M059J (cell line): ENCODE measurements around the gene LCE1A. TPM values are rescaled to one million over a fixed set of nuclear protein-coding genes. Genes with fewer than 3 reads are reported as not detected.

ENCODE experiments used
- DNase-seq: peaks from one replicate; pipeline ENCODE4 v3.0.0-alpha.2; 2012; ENCODE audit warnings: low read depth
- total RNA-seq: library from RNA; depleted of rRNA; stranded (reverse); fragments of >200 nt; shearing (Covaris generic); gene quantifications from 2 replicates; pipeline ENCODE4 v1.2.3, GENCODE V29; 2014; rRNA removed

The LCE1A gene, protein sequence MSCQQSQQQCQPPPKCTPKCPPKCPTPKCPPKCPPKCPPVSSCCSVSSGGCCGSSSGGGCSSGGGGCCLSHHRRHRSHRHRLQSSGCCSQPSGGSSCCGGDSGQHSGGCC
- not detected in 2 replicates for total RNA-seq

DNA sequence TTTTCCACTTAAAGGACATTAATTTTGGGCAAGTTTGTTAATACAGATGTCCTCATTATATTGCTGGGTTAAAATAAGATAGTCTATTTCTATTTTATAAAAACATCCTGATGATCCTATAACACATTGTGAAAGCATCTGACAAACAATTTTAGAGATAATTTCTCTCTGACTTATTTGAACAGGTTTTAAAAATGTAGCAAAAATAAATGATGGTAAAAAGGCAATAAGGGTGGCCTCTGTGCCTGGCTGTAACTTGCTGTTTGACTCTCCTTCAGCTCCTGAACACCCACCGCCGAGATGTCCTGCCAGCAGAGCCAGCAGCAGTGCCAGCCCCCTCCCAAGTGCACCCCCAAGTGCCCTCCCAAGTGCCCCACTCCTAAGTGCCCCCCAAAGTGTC lies at the start of gene LCE1A:
Gene LCE1A (plus strand): TSS at position 301 of the 400 bp plus-strand sequence. CDS start 0 bp downstream, at position 301.
- no peak for DNase-seq

DNA sequence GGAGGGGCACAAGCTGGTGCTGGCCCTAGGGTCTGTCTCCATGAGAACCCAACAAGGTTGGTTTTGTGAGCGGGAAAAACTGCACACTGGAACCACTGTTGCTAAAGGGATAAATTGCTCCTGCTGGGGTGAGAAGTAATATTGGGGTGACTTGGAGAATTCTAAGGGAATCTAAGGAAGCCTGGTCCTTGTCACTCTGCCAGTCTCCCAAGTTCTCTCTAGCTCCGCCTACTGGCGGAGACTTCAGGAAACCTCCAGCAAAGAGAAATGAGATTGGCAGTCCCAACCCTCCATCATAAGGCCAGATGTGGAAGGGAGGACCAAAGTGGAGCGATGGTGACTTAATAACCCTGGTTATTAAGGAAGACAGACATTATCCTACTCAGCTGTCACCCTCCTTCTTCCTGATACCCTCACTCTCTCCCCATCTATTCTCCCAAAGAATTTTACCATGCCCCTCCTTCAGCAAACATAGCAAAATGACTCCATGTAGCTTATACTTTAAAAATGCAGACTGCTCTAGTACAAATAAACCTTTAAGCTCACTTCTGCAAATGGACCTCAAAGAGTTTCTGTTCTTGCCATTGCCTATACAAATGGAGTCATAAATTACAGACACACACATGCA lies 49.6 kb upstream of the LCE1A start:
- peak; percentile 27 for DNase-seq

DNA sequence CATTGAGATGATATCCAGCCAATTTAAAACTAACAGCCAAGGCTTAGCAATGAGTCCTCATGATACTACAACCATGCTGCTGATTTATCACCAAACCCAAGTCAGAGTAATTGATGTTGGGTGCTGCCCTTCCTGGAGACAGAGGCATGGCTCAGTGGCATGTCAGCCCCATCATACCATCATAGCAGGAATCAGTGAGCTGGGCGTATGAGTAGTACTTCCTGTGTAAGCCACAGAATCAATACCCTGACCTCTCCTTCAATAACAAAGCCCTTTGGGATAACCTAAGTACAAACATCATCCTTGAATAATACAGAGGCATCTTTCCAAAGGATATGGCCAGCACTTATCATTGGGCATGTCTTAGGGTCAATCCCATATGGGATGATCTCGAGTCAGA lies 44.2 kb upstream of the LCE1A start:
- no peak for DNase-seq

DNA sequence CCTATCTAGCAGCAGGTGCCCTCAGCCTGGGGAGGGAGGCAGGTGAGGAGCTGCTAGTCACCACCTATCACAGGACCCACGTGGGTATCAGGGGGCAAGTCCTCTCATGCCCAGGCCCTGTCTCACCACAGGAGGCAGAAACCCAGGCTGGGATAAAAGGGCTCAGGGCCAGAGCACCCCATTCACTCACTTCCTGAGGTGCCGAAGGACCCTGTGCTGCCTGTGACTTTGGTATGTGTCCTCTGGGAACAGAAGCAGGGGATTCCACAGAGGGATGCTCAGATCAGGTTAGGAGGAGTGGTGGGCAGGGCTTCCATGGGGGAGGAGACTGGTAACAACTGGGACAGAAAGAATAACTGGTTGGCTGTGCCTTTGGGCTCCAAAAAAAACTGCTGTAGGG lies 41.2 kb upstream of the LCE1A start, which contains the start of gene LCE1E:
Gene LCE1E (plus strand): TSS at position 181 of the 400 bp plus-strand sequence. CDS start 1,043 bp downstream, outside the sequence.
- no peak for DNase-seq

DNA sequence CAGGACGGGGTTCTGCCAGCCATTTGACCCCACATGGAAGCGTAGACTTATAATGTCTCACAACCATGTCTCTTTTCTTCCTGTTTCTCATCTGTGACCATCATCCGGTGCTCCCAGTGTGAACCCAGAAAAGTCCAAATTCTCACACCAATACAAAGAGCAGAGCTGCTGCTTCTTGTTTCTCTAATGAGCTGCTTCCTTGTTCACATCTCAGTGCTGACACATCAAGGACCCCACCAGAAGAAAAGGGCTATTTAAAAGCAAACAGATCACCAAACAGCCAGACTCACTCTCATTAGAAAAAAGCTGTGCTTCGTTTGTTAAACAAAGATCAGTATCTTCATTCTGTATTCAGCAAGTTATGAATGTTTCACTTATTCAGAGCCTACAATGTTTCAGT lies 31.6 kb upstream of the LCE1A start:
- no peak for DNase-seq

DNA sequence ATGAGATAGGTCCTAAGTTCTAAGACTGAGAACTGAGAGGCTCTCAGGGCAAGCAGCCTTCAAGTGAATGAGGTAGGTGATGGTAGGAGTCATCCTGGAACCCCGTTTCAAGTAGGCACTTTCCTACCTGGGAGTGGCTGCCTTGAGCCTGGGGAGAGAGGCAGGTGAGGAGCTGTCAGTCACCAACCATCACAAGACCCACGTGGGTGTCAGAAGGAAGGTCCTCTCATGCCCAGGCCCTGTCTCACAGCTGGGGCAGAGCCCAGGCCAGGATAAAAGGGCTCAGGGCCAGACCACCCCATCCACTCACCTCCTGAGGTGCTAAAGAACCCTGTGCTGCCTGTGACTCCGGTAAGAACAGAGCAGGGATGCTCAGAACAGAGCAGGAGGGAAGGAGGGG lies 30.9 kb upstream of the LCE1A start, which contains the start of gene LCE1D:
Gene LCE1D (plus strand): TSS at position 301 of the 400 bp plus-strand sequence. CDS start 1,074 bp downstream, outside the sequence.
- DNase-seq: no peak

DNA sequence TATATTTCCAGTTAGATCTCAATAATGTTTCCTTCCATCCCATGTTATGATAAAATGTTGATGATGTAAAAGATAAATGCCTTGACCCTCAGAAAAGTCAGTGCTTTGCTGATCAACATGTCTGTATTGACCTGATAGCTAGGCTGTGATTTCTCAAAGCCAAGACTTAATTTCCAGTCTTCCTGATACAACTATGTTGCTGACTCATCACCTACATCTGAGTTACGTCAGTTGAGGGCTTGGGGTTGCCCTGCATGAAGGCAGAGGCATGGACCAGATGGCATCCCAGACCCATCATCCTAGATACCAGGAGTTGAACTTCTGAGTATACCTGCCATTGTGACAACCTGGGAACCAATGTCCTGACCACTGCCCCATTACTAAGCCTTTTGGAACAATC lies 25.9 kb upstream of the LCE1A start:
- DNase-seq: no peak

DNA sequence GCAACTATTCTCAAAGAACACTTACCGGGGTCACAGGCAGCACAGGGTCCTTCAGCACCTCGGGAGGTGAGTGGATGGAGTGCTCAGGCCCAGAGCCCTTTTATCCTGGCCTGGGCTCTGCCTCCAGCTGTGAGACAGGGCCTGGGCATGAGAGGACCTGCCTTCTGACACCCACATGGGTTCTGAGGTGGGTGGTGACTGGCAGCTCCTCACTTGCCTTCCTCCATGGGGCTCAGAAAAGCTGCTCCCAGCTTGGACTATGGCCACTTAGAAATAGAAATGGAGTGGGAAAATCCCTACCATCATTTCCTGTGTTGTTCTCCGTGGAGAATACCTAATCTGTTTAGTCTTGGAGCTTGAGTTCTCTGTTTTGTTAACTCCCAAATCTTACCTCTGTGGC lies 20.7 kb upstream of the LCE1A start, which contains the start of gene LCE1C:
Gene LCE1C (minus strand): TSS at position 76 of the 400 bp plus-strand sequence. CDS start 1,173 bp downstream, outside the sequence.
- no peak for DNase-seq

DNA sequence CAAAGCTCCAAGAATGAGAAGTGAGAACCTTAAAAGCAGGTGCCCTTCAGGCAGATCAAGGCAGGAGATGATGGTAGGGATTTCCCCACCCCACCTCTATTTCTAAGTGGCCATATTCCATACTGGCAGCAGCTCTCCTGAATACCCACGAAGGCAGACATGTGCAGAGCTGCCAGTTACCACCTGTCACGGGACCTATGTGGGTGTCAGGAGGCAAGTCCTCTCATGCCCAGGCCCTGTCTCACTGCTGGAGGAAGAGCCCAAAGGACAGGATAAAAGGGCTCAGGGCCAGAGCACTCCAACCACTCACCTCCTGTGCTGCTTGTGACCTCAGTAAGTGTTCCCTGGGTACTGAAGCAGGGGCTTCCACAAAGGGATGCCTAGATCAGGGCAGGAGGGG lies 16.2 kb upstream of the LCE1A start:
- no peak for DNase-seq

DNA sequence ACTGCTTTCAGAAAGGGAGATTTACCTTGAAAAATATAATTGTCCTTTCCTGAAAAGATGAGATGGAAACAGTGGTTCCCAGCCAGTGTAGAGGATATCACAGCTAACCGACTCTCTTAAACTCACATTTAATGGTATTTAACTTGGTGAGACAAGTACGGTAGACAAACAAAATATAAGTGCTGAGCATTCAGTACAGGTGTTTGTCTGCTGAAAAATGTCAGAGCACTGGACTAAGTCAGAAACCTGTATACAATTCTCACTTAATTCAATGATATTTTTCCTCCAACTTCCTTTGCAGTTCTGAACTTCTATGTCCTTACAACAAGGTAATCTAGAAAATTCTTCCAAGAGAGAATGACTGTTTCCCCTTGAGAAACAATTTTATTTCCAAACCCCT lies 15.6 kb upstream of the LCE1A start, which contains the start of gene LCE1B:
Gene LCE1B (plus strand): TSS at position 301 of the 400 bp plus-strand sequence. CDS start 476 bp downstream, outside the sequence.
- DNase-seq: no peak

DNA sequence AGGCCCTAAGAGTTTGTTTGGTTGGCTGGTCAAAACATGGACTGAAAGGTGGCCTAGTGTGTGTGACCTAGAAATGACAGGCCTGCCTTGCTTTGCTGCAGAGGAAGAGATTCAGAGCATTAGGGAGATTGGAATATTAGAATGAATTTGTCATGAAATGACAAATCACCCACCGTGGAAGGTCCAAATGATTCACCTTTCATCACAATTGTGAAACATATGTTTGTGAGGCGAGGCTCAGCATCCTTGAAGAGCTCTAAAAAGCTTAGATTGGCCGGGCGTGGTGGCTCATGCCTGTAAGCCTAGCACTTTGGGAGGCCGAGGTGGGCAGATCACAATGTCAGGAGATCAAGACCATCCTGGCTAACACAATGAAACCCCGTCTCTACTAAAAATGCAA lies 10.0 kb upstream of the LCE1A start:
- no peak for DNase-seq

DNA sequence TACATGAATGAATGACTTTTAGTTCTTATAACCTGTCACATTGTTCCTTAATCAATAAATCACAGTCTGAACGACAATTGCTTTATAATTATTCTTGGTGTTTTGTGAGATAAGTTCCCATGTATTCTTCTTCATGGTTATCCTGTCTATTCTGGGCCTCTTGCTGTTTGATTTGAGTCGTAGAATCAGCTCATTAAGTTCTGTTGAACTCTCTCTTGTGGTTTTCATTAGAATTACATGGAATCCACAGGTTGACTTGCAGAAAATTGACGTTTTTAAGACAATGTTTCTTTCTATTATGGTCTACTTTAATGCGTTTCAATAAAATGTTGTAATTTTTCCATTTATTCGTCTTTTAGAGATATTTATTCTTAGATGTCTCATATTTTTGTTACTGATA lies 4.0 kb upstream of the LCE1A start:
- no peak for DNase-seq

DNA sequence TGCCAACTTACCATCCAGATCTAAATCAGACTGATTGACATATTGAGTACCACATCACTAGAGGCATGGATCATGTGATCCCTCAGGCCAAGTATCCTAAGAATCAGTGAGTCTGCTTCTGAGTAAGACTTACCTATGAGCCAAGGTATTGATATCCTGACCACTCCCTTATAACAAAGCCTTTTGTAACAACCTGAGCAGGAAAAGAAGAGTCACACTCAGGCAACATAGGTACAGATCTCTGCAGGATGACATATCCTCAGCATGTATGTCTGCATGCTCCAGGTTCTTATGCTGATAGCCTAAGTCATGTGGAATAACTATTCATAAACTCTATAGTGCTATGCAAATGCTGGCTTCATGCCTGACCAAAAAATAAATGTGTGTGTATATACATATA lies 2.3 kb upstream of the LCE1A start:
- DNase-seq: no peak

DNA sequence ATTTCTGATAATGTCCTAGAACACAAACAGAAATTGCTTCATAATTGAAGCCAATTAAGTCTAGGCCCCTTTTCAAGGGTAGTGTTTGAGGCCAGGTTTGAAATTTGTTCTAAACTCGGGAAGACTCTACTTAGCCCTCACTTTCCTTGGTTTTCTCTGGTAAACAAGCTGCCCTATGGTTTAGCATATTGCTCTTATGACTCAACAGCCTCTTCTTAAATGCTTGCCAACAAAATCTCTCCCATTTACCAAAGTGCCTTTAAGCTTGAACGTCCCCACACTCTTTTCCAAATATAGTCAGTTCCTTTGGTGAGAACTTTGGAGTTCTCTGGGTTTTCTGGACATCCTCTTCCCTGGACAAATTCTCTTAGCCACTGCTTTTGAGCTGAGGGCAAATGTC lies 9.6 kb downstream of the LCE1A start:
- no peak for DNase-seq

DNA sequence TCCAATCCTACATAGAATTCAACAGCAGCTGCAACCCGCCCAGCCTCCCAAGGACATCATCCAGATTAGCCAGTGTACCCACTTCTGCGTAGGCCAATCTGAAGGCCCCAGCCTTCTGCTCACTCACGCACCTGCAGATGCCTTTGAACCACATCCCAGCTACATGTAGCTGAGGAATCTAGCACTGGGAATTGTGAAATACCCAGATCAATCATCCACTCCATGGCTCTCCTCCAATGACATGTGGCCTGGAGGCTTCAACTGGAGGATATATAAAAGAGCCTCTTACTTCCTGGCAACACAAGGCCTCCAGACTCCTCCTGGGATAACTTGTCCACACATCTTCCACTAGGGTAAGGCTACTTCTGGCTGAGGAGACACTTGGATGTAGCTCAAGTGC lies 15.3 kb downstream of the LCE1A start, which contains the start of gene LCE6A:
Gene LCE6A (plus strand): TSS at position 301 of the 400 bp plus-strand sequence. CDS start 665 bp downstream, outside the sequence.
- no peak for DNase-seq

DNA sequence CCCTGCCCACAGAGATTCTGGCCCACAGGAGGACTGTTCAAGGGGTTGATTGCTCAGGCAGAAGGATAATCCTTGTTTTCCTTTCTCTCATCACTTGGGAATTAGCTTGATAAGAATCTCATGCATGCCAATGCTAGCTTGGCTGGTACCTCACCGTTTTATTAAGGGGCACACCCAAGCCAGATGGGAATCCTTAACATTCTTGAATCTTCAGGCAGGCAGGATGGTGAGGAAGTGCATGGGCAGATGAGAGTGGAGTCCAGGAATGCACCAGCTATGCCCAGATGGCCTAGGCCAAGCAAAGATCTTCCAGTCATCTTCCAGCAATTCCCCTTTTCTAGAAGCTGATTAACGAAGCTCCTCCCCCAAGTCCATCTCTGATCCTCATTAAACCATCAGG lies 28.4 kb downstream of the LCE1A start:
- DNase-seq: no peak

DNA sequence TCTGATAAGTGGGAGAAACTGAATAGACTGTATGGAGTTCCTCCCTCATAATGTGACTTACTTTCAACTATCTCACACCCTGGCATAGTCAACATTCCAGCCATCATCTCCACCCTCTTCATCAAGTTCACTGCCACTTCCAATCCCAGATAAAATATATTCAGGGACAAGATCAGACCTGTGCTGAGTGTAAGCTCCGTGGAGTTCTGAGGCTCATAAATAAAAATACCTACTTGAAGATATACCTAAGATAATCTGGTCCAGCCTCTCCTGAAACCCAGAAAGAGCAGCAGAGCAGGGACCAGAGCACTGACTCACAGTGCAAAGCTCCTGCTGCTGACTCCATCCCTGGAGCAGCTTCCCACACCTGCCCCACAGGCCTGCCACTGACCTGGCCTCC lies 30.8 kb downstream of the LCE1A start:
- no peak for DNase-seq

DNA sequence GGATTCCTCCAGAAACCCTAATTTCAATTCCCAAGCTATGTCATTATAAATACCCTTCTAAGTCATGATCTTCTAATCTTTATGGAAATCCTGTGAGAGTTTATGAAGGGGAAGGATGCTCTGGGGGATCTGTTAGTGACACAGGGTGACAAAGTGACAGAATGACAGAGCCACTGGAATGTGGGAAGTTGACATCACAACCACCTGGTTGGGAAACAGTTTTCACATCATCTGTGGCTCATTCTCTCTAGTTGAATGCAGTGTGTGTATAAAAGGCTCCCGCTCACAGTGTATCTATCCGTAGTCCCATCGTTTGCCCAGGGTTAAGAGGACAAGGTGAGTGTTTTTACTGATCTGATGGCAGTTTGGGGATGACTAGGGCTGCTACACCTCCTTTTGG lies 32.4 kb downstream of the LCE1A start, which contains the start of gene LCE7A:
Gene LCE7A (plus strand): TSS at position 301 of the 400 bp plus-strand sequence. CDS start 702 bp downstream, outside the sequence.
- no peak for DNase-seq

DNA sequence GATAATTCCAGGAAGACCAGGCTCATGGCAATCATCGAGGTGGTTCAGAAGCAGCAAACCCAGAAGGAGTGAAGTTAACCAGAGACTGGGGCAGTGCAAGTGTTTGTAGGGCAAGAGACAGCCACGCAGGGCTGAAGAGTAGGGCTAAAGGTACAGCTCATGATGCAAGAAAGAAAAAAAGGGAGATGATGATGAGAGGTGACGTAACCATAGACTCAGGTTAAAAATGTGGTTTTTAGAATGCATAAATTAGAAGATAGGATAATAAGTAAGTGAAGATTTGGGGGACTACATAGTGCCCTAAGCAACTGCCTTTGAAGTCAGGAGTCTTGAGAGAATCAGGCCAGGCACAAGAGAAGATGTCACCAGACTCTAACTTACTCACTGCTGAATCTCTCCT lies 32.9 kb downstream of the LCE1A start:
- no peak for DNase-seq

DNA sequence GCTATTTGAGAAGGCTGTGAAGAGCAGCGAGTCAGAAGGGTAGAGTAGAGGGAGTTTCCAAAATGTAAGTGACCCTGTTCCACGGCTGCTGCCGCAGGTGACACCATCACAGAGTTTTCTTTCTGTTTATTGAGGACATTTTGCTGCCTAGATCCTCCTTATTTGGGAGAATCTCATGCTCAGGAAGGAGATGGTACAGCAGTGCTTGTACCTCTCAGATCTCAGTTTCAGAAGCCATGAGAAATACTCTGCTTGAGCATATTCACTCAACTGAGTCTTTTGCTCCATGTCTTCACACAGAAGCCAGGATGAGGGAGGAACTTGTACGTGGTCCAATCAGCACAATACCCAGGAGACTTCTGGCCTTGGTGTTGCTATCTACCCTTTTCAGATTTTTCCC lies 34.1 kb downstream of the LCE1A start:
- DNase-seq: no peak

DNA sequence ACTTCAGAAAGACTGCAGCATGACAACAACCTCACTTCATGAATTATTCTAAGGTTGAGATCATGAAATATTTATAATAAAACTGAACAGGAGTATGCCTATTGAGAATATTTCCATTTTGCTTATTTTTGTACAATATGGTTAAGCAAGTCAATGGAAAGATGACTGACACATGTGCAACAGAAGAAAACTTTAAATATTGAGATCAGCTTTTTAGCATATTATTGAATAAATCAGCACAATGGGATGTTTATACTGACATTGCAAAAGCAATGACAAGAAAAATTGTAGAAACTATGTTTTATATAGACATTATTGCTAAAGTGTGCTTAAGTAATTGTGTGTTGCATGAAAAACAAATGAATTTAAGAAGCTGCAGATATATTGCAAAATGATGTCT lies 37.2 kb downstream of the LCE1A start:
- DNase-seq: no peak

DNA sequence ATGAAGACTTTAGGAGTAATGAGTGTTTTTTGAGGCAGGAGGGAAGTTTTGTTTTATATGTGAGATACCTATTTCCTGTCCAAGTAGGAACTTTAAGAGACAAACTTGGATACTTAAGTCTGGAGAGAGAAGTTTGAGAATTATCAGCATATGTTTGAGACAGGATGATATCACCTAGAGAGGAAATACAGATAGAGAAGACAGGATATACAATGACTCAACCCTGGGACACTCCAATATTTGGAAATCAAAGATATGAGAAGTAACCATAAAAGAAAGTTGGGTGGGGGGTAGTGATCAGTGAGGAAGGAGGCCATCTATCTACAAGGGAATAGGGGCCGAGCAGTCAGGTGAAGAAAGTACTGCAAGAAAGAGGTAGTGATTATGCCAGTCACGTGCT lies 39.0 kb downstream of the LCE1A start:
- DNase-seq: no peak

DNA sequence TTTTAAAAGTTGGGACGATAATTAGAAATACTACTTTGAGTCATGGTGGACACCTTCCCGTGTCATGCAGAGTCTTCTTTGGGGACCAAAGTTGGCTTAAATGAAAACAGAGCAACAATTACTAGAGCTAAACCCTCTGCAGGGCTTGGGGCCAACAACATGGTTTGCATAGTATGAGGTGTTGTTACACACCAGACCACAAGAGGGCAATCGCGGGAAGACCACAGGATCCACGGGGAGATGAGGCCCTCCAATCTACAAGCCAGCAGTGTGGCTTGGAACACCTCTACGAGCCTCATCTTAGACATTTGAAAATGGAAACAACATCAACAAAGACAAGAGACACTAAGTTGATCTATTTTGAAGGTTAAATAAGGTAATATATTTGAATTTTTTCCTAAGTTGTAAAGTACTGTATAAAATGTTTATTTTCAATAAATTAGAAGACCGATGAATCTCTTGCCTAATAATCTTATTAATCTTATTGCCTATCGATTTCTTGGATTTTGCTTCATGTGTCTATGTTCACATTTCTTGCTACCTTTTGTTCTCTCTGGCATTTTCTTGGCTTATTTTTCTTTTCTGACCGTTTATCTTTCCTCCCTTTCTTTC lies 42.6 kb downstream of the LCE1A start:
- DNase-seq: peak; percentile 66
